Anterior cingulate cortex (tissue), 58 donors: ENCODE results near the gene BUB1.
"Not testable (repeated sequence)": the region's sequence is repeated elsewhere in the genome, so short reads cannot be mapped to it uniquely, and the experiment has no call there.

Experiments used
- DNase-seq, 58 donors: peaks; one replicate each; lab custom pipeline; 2025; lab: John Stamatoyannopoulos, UW

BUB1 gene

DNA sequence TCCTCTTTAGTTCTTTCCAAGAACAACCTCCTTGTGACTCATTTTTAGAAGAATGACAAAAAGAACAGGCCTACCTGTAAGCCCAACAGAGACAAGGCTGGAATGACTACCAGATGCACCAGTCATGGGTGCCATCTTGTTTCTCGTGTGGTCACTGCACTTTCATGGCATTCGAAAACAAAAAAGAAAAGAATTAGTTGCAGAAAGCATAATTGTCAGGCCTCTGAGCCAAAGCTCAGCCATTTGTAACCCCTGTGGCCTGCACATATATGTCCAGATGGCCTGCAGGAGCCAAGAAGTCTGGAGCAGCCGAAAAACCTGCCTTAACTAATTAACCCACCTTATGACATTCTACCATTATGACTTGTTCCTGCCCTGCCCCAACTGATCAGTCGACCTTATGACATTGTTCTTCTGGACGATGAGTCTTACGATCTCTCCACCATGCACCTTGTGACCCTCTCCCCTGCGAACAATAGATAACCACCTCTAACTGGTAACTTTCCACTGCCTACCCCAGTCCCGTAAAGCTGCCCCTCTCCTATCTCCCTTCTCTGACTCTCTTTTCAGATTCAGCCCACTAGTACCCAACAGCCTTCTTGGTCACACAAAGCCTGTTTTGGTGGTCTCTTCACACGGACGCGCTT, 13.9 kb upstream of the BUB1 start:
- no peak for DNase-seq

DNA sequence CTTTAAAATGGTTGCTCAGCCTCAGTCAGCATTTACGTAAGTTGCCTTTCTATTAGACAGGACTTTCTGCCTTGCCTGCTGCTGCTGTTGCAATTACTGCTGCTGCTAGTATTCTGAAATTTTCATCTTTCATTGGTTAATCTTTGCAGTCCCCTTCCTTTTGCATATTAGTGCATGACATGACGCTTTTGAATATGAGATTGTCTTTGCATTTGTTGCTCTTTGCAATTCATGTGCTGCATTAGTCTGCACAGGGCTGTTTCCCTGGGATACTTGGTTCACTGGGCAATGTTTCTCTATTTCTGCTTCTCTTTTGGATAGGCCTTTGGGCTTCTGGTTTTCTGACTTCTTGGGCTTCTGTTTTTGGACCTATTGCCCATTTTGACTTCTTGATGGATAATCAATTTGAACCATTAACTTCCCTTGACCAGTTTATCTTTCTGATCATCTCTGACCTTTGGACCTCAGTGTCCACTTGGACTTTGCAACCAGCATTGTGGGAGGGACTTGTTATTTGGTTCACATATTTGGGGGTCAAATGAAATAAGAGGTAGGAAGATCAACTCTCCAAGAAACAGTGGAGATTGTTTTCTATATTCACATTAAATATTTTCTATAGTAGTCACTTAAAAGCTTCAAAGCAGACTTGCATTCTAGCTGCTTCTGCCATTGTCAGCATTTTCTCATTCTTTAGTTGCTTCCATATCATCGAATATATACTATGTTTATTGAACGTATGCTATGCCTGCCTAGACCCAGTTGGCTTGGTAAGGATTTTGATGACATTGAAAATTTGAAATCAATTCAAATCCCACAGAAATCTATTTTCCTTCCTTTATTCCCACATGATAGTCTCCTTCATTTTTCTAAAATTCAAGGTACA, 12.5 kb upstream of the BUB1 start:
- no peak for DNase-seq

DNA sequence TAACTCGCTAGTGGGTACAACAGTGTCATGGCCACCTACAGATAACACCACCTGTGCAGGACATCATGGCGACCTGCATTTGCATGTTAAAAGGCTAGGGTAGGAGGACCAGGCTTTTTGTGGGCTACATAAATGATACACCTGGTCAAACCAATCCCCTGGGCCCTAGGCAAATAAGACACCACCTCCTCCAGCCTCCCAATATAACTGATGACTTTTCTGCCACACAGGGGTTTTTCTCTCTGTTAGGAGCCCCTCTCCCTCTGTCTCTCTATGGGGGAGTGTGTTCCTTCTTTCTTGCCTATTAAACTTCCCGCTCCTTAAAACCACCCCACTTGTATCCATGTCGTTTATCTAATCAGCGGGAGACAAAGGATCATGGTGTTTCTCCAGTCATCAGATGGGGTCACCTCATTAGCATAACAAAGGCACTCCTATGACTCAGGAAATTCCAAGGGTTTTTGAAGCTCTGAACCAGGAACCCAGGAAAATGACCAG, 10.8 kb upstream of the BUB1 start:
- no peak for DNase-seq

DNA sequence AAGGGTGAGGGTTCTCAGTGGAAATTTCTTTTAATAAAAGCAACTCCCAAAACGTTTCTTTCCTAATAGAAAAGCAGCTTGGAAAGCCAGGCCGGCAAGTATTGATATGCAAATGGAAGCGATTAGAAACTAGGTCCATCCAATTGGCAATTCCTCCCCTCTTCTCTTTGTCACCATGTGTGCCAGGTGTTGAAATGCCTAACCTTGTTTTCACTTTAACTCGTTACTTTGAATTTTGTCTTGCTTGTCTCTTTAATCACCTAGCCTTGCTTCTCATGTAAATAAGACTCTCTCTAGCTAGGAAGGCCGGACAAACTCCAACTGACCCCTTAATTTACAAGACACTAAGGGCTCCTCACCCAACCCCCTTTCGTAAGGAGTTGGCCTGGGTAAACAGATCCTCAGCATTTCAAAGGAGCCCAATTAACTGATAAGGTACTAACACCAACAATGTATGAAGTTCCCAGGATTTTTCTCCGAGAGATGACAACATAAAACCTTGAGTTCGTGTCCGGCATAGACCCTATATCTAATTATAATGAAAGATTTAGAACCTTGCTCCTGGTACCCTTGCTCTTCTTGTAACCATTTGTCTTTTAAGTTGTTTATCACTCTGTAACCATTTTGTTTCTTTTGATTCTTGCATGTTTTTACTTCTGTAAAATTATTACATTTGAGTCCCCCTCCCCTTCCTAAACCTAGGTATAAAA, 10.1 kb upstream of the BUB1 start:
- not testable (repeated sequence) for DNase-seq

DNA sequence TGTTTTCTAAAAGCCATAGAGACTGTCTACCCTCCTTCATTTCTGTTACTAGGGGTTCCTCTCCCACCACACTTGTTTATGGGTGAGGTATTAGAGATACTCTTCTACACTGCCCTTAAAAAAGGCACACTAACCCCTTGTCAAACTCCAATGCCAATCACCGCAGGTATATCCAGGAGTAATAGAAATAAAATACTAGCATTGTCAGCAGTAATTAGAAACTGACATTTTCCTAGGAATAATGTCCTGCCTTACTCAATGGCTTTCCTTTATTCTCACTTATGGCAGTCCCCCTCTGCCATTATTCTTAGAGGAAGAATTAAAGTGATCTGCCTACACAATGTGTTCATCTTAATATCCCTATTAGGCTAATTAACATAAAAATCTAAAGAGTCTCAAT, 5.0 kb upstream of the BUB1 start:
- no peak for DNase-seq

DNA sequence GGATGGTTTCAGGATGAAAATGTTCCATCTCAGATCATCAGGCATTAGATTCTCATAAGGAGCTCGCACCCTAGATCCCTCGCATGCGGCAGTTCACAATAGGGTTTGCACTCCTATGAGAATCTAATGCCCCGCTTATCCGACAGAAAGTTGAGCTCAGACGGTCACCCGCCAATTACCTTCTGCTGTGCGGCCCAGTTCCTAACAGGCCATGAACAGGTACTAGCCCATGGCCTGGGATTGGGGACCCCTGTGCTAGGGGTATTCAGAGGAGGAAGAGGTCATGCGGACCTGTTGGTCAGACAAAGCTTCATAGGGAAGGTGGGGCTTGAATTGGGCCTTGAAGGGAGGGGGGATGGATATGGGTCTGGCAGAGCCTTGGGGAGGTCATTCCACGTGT, 4.4 kb upstream of the BUB1 start:
- no peak for DNase-seq

DNA sequence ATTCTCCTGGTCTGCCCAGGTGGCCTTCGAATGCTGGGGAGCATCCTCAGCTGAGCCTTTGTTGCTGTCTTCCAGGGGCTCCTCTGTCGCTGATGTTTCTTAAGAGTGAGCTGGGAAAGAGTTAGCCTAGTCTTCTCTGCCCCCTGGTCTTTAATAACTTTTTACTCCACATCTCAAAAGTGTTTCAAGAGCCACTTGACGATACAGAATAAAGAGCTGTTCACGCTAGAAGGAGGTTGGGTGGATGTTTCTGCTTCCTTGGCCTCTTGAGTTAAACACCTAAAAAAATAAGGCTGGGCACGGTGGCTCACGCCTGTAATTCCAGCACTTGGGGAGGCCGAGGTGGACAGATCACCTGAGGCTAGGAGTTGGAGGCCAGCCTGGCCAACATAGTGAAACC, 2.8 kb upstream of the BUB1 start:
- no peak for DNase-seq

DNA sequence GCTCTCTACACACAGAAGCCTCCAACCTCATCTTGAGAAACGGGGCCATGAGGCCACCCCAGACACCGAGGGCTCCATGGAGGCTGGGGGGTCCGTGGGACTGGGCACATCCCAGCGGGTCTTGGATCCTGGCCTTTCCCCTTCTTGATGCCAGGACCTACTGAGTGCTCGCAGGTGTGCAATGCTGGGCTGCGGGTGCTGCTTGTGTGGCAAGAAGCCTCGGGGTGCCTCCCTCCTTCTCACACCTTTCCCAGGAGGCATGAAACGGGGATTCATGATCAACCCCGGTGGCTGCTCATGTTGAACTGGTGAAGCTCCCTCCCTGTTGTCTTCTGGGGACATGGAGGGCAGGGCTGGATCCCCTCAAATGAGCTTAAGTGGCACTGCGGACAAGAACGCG, 2.0 kb upstream of the BUB1 start:
- no peak for DNase-seq

DNA sequence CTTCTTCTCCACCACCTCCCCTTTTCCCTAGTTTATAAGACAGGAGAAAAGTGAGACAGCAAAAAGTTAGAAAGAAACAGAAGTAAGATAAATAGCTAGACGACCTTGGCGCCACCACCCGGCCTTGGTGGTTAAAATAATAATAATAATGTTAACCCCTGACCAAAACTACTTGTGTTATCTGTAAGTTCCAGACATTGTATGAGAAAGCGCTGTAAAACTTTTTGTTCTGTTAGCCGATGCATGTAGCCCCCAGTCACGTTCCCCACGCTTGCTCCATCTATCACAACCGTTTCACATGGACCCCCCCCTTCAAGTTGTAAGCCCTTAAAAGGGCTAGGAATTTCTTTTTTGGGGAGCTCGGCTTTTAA, 1.5 kb upstream of the BUB1 start:
- DNase-seq: no peak

DNA sequence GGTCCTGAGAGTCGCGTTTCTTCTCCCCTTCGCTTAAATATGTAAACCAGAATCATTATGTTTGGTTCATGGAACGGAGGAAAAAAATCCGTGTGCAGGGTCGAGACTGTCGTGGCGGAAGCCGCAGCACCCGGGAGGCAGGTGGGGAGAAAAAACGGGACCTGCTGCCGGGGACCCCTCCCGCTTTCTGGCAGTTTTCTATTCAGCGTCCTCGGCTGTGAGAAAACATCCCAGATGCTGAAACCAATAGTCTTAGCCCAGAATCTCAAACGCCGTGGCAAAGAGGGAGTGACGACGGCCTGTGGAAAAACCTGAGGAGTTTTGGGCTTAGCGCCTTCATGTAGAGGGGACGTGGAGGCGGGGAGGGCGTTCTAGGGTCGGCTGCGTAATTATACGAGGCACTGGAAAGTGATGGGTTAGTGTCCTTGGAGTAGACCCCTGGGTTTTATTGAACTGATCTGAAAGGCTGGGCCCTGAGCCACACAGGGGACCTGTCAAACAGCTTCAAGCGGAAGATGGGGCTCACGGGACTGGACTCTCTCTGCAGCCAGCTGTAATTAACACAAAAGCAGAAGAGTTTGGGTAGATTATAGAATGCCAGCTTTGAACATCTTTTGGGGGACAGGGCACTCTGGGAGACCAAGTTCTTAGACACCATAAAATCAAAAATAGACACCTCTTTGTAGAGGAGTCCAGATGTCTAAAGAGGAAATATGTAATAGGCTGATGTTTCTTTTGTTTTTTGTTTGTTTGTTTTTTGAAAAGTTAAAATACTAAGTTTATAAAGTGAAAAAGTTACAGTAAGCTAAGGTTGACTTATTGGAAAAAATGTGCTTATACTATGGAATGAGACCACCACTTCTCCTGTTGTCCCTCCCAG, 834 bp upstream of the BUB1 start:
- DNase-seq: peak in 34 of 58 donors; percentile 3 to 68 (median 28)

DNA sequence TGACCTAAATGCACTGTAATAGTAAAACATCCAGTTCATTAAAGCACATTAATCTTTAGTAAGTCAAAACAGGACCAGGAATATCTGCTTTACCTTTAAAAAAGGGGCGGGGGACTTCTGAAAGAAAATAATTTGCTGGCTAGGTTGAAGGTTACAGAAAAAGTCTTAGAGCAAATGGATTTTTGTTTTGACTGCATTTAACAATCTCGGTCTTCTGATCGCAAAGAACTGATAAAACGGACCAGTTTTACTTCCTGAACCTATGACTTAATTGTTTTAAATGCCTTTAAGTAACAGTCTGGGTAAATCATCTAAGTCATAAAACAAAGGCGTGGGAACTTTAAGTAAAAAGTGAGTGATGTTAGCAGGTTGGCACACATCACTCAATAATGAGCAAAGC, 783 bp downstream of the BUB1 start:
- no peak for DNase-seq

DNA sequence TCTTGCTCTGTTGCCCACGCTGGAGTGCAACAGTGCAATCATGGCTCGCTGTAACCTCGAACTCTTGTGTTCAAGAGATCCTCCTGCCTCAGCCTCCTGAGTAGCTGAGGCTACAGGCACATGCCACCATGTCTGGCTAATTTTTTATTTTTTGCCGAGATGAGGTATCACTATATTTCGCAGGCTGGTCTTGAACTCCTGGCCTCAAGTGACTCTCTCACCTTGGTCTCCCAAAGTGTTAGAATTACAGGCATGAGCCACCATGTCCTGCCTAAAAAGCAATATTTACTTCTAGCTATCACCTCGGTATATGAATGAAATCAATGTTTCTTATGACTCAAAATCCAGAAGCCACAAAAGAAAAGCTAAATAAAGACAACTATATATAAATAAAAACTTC, 2.2 kb downstream of the BUB1 start:
- DNase-seq: no peak

DNA sequence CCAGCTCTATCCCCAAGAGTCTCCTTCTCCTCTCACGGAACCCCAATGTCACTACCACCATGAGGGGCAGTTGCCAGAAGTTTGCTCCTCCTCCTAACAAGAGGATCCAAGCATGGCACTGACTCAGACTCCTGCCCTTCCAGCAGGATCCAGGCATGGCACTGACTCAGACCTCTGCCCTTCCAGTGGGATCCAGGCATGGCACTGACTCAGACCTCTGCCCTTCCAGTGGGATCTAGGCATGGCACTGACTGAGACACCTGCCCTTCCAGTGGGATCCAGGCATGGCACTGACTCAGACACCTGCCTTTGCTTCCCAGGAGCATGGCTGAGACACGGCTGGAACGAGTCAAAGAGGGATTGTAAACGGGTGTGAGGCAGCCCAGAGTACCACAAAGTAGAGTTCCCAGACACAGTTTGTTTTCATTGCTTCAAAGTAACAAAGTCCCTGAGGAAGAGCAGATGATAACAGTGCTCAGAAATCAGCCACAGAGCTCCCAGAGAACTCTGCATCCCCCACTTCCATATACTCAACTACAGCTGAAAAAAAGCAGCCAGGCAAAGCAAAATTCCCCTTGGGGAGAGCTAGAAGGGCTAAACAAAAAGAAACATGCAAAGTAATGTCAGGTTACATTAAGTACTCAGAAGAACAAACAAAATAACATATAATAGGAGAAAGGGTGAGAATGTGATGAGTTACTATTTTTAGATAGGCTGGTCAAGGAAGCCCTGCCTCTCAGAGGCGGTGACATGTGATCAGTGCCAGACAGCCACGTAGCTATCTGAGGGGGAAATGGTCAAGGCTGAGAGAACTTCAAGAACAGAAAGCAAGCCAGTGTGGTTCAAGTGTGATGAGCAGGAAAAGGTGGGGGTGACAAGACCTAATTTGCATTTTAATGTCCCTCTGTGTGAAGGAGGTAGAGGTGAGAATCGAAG, 3.0 kb downstream of the BUB1 start:
- no peak for DNase-seq

DNA sequence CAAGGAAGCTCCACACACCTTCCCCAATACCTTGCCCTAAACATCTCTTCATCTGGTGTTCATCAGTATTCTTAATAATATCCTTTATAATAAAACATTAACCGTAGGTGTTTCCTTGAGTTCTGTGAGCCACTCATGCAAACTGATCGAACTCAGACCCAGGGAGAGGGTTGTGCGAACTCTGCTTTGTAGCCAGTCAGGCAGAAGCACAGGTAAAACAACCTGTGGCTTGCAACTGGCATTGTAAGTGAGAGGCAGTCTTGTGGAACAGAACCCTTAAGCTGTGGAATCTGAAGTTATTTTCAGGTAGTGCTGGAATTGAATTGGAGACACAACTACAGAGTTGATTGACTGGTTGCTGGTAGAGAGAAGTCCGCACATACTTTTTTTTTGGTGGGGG, 4.7 kb downstream of the BUB1 start:
- no peak for DNase-seq

DNA sequence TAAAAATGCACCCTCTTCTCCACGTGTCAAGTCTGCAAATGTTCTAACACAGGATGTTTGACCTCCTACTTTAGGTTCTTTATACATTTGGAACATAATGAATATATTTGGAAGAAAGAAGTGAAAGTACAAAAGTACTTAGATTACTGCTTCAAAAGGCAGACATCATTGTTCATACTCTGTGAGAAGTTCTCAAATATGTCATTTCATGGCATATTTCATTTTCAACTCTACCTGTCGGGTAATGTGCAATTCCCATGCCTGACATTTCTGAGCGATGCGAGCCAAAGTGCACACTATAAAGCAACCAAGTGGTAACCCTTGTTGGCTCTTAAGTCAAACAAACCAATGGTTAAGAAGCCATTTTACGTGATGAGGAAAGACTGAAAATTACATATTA, 7.0 kb downstream of the BUB1 start:
- no peak for DNase-seq

DNA sequence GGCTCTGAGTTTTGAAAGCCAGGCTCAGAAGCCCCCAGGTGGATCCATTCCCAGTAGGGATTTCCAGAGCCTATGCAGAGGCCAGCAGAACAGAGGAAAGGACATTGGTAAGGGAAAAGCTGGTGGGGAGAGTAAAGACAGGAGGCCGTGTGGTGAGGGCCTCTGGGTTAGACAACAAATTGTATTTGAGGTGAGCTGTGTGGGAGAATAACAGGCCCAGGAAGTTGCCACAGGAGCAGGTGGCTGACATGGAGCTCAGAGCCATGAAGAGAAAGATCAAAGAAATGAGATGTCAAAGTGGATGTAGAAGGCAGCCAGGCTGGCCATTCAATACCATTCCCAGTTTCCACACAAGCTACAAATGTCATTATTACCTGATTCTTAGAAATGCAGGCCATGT, 8.8 kb downstream of the BUB1 start:
- no peak for DNase-seq

DNA sequence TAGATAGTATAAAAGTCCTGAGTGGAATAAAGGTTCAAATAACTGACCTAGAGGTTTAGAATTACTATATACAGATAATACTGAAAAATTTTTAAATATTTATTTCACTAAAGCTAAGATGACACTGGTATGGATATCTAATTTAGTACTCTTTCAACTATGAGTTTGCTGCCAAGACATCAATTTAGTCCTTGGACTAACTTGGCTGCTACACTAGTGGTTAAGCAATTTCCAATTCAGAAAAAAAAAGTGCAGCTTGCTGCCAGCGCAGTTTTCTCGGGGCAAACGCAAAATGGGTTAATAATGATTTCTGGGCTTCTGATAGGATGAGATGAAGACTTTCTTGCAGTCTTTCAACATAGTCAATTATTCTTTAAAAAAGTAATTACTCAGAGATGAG, 10.8 kb downstream of the BUB1 start:
- no peak for DNase-seq

DNA sequence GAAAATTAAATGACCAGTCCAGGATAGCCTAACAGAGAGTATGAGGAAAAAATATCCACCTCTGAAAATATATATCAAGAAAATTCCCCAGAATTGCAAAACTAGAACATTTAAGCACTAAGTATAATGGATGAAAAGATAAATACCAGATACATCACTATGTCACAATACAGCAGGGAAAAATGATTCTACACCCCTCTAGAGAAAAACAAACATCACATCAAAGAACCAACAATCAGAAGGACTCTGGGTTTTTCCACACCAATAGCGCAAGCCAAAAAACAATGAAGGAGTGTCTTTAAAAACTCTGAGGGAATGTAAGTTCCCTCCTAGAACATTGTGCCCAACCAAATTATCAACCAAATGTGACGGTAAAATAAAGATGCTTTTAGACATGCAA, 13.7 kb downstream of the BUB1 start:
- DNase-seq: no peak

DNA sequence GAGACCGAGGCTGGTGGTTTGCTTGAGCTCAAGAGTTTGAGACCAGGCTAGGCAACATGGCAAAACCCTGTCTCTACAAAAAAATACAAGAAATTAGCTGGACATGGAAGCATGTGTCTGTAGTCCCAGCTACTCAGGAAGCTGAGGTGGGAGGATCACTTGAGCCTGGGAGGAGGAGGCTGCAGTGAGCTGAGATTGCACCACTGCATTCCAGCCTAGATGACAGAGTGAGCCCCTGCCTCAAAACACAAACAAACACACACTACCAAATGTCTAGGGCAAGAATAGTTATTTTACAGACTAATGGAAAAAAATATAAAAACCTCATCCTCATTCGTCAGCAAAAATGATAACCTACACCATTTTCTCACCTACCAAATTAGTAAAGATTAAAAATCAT, 15.3 kb downstream of the BUB1 start:
- no peak for DNase-seq
